ENCODE data around the gene CCDC171. TPM values are rescaled to one million over a fixed set of nuclear protein-coding genes. Genes with fewer than 3 reads are reported as not detected.

The CCDC171 gene
- total and polyA plus RNA-seq, 2 experiments from 2014 or later, result 4.4 to 5.1 TPM

DNA sequence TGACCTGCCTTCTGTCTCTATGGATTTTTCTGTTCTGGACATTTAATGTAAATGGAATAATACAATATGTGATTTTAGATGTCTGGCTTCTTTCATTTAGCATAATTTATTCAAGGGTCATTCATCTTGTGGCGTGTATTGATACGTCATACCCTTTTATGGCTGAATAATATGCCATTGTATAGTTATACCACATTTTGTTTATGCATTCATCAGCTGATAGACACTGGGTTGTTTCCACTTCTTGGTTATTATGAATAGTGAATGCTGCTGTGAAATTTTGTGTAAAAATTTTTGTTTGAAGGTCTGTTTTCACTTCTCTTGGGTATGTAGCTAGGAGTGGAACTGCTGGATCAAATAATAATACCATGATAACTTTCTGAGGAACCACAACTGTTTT lies 298.9 kb downstream of the CCDC171 start (continued):
- TF ChIP-seq, protein P1, sequence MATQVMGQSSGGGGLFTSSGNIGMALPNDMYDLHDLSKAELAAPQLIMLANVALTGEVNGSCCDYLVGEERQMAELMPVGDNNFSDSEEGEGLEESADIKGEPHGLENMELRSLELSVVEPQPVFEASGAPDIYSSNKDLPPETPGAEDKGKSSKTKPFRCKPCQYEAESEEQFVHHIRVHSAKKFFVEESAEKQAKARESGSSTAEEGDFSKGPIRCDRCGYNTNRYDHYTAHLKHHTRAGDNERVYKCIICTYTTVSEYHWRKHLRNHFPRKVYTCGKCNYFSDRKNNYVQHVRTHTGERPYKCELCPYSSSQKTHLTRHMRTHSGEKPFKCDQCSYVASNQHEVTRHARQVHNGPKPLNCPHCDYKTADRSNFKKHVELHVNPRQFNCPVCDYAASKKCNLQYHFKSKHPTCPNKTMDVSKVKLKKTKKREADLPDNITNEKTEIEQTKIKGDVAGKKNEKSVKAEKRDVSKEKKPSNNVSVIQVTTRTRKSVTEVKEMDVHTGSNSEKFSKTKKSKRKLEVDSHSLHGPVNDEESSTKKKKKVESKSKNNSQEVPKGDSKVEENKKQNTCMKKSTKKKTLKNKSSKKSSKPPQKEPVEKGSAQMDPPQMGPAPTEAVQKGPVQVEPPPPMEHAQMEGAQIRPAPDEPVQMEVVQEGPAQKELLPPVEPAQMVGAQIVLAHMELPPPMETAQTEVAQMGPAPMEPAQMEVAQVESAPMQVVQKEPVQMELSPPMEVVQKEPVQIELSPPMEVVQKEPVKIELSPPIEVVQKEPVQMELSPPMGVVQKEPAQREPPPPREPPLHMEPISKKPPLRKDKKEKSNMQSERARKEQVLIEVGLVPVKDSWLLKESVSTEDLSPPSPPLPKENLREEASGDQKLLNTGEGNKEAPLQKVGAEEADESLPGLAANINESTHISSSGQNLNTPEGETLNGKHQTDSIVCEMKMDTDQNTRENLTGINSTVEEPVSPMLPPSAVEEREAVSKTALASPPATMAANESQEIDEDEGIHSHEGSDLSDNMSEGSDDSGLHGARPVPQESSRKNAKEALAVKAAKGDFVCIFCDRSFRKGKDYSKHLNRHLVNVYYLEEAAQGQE (IDR thresholded peaks at IDR 0.05; ENCODE audit: unreplicated experiment), result no peak
- no peak for TF ChIP-seq EZH2phosphoT487 (IDR thresholded peaks at IDR 0.05; ENCODE audit: unreplicated experiment)
- no peak for TF ChIP-seq ZNF114 (CRISPR knock-in tag; IDR thresholded peaks at IDR 0.05)
- no peak for TF ChIP-seq ETS1 (IDR thresholded peaks at IDR 0.05)
- no peak for TF ChIP-seq CREB1 (CRISPR knock-in tag; IDR thresholded peaks at IDR 0.05; ENCODE audit: low read depth)
- no peak for TF ChIP-seq POLR2AphosphoS5 (IDR thresholded peaks at IDR 0.05; ENCODE audit: low read depth)
- TF ChIP-seq ZNF331 (CRISPR knock-in tag; IDR thresholded peaks at IDR 0.05; ENCODE audit: low read depth), result no peak
- TF ChIP-seq, protein P2, sequence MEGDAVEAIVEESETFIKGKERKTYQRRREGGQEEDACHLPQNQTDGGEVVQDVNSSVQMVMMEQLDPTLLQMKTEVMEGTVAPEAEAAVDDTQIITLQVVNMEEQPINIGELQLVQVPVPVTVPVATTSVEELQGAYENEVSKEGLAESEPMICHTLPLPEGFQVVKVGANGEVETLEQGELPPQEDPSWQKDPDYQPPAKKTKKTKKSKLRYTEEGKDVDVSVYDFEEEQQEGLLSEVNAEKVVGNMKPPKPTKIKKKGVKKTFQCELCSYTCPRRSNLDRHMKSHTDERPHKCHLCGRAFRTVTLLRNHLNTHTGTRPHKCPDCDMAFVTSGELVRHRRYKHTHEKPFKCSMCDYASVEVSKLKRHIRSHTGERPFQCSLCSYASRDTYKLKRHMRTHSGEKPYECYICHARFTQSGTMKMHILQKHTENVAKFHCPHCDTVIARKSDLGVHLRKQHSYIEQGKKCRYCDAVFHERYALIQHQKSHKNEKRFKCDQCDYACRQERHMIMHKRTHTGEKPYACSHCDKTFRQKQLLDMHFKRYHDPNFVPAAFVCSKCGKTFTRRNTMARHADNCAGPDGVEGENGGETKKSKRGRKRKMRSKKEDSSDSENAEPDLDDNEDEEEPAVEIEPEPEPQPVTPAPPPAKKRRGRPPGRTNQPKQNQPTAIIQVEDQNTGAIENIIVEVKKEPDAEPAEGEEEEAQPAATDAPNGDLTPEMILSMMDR (conservative IDR thresholded peaks at IDR 0.05; ENCODE audit: low read depth in 2 of 2), result no peak
- TF ChIP-seq STAT1 (IDR thresholded peaks at IDR 0.05; ENCODE audit: unreplicated experiment), result no peak
- no peak for TF ChIP-seq NANOG (IDR thresholded peaks at IDR 0.05; ENCODE audit: borderline replicate concordance)
- no peak for TF ChIP-seq JUNB (IDR thresholded peaks at IDR 0.05; ENCODE audit: unreplicated experiment)

DNA sequence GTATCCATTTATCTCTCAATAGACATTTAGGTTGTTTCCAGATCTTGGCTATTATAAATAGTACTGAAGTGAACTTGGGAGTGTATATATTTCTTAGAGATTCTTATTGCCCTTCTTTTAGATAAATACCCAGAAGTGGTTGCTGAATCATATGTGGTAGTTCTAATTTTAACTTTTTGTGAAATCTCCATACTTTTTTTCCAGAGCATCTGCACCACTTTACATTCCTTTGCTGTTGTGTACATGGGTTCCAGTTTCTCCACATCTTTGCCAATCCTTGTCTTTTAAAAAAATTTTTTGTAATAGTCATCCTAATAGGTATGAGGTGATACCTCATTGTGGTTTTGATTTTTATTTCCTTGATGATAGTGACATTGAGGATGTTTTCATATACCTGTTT lies 303.7 kb downstream of the CCDC171 start:
- Mint-ChIP-seq H3K4me3 (no peak overlapping the region), H3K36me3 (ENCODE audit: low read depth) (no peaks in the 10 kb centered on the region), H3K4me1 (no peaks in the 10 kb centered on the region), H3K27ac (no peak overlapping the region), H3K9me3 (no peaks in the 10 kb centered on the region), H3K27me3 (ENCODE audit: insufficient read depth, low read depth, poor library complexity) (no peaks in the 10 kb centered on the region)
- no peak for ATAC-seq
- Histone ChIP-seq H3K79me2 (replicated peaks; ENCODE audit: insufficient read depth) (no peaks in the 10 kb centered on the region), H3K4me2 (no peak overlapping the region), H3K27ac (ENCODE audit: low read depth) (no peak overlapping the region), H2AFZ (no peak overlapping the region), H3K4me1 (ENCODE audit: insufficient read depth) (no peaks in the 10 kb centered on the region), H3F3A (replicated peaks; ENCODE audit: low read depth) (no peaks in the 10 kb centered on the region), H3K27me3 (ENCODE audit: insufficient read depth) (no peaks in the 10 kb centered on the region), H3K36me3 (ENCODE audit: insufficient read depth) (no peaks in the 10 kb centered on the region), H3K4me3 (no peak overlapping the region), H3K9me2 (ENCODE audit: insufficient read depth) (no peaks in the 10 kb centered on the region), H4K20me1 (replicated peaks; ENCODE audit: insufficient read depth) (no peaks in the 10 kb centered on the region)
- no peak for DNase-seq (ENCODE audit: low spot score)
- TF ChIP-seq, protein P1 (IDR thresholded peaks at IDR 0.05; ENCODE audit: unreplicated experiment), result no peak
- TF ChIP-seq, protein P2 (conservative IDR thresholded peaks at IDR 0.05; ENCODE audit: low read depth in 2 of 2), result no peak
- TF ChIP-seq EZH2 (IDR thresholded peaks at IDR 0.05; ENCODE audit: low read depth, unreplicated experiment), result no peak
- TF ChIP-seq ZNF114 (CRISPR knock-in tag; IDR thresholded peaks at IDR 0.05), result no peak

Measured in GM23338 (cell line).